ENCODE data around the gene LRCH1.

DNA sequence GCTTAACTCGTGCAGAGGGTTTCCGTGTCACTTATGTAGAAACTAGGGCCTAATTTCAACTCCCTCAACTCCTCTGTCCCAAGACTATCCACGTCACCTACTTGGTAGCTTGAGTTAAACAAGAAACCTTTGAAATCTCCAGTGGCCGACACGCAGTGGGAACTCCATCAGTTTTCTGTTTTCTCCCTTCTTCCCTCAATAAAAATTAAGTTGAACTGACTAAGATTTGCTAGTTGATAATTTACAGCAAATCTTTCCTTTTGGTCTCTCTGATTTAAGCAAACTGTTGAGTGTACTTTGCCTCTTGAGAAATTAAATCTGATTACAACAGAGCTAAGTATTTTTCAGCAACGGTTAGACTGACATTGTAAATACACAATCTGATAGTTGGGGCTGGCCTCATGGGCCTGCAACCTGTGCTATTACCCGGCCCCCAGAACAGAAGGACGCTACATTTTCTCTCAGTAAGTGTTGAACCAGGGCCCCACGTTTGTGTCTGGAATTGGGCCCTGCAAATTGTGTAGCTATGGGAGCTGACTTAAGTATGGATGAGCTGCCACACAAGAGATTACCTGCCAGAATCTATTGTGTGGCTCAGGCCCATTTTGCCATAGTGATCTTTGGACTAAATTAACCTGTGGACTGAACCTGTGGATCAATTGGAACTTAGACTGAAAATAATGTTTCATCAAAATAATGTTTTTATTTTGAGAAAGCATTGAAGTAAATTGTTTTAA is 244.7 kb downstream of the LRCH1 start:
- TF ChIP-seq EZH2 (IDR thresholded peaks at IDR 0.05; ENCODE audit: insufficient read depth, poor library complexity, severe bottlenecking): no peak
- TF ChIP-seq EZH2phosphoT487 (IDR thresholded peaks at IDR 0.05; ENCODE audit: insufficient read depth, low read depth): no peak
